Stomach (tissue), 9 donors: ENCODE results near the gene ERC2. TPM values are rescaled to one million over a fixed set of nuclear protein-coding genes. Genes with fewer than 3 reads are reported as not detected.
A peak's percentile ranks its signal among the peaks of the same experiment; 100 is the strongest.

ENCODE experiments used
- DNase-seq, 2 donors: peaks; one replicate each; pipeline versions ENCODE4 v3.0.0 to v3.0.0-alpha.2; 2013 to 2019
- H3K27ac ChIP-seq, 5 donors: fragments of 200-600 bp in 4 of 5; sonication (generic) in 4 of 5; one replicate each; pipeline ENCODE4 v1.5.1; 2013 to 2019; ENCODE audit warnings: mild to moderate bottlenecking in 1 of 5, moderate library complexity in 1 of 5
- H3K27me3 ChIP-seq, 3 donors: fragments of 200-600 bp; sonication (generic); one replicate each; pipeline ENCODE4 v1.5.1; 2017 to 2019; ENCODE audit warnings: mixed run types in 1 of 3
- H3K36me3 ChIP-seq, 4 donors: fragments of 200-600 bp; sonication (generic); 1 replicate in 3 of 4; 2 replicates in 1 of 4; pipeline ENCODE4 v1.5.1; 2016 to 2019
- H3K4me1 ChIP-seq, 4 donors: fragments of 200-600 bp; sonication (generic); one replicate each; pipeline ENCODE4 v1.5.1; 2016 to 2019
- H3K4me3 ChIP-seq, 4 donors: fragments of 200-600 bp; sonication (generic) in 3 of 4; one replicate each; pipeline ENCODE4 v1.5.1; 2016 to 2019; ENCODE audit warnings: mild to moderate bottlenecking in 1 of 4
- H3K9me3 ChIP-seq, 4 donors: fragments of 200-600 bp; sonication (generic); one replicate each; pipeline ENCODE4 v1.5.1; 2016 to 2019
- CTCF ChIP-seq, 7 experiments: fragments of 450-650 bp in 4 of 7; fragments of 200-600 bp in 3 of 7; sonication (generic) in 3 of 7; IDR thresholded peaks; one replicate each; pipeline ENCODE4 v1.5.1; 2016 to 2019; ENCODE audit warnings: antibody characterized with exemption in 7 of 7, control low read depth in 2 of 7, mild to moderate bottlenecking in 1 of 7
- EP300 ChIP-seq: sonication (generic); formaldehyde crosslinking; IDR thresholded peaks from one replicate; pipeline ENCODE4 v1.6.1; 2017; ENCODE audit warnings: antibody characterized with exemption
- POLR2A ChIP-seq, 4 donors: fragments of 450-650 bp; IDR thresholded peaks; one replicate each; pipeline ENCODE4 v1.6.1; 2016; ENCODE audit warnings: antibody characterized with exemption in 4 of 4, control low read depth in 2 of 4, mild to moderate bottlenecking in 1 of 4, moderate library complexity in 1 of 4
- POLR2AphosphoS5 ChIP-seq, 3 donors: sonication (generic); formaldehyde crosslinking; IDR thresholded peaks; one replicate each; pipeline ENCODE4 v1.6.1; 2016; ENCODE audit warnings: antibody characterized with exemption in 3 of 3
- WGBS, 5 donors: extraction: QIAGEN DNeasy Blood & Tissue Kit in 3 of 5; methylation state at CpG; one replicate each; pipeline versions ENCODE4 v1.1.5 to v1.1.7; 2013 to 2018; 5-methylcytosine and 5-hydroxymethylcytosine counted together
- intact Hi-C: fragments of 100-400 bp; cut with DNase I; formaldehyde crosslinking; loops from one replicate; pipeline ENCODE4 v1.15.1; 2023; ENCODE audit warnings: low total_unique reads
- polyA plus RNA-seq, 3 donors: library from polyadenylated mRNA; stranded (reverse); fragments of 200-250 nt; gene quantifications; one replicate each; pipeline ENCODE4 v1.2.3, GENCODE V29; 2013
- total RNA-seq, 5 donors: library from RNA; depleted of rRNA; stranded (reverse); fragments of >200 nt; gene quantifications; one replicate each; pipeline versions ENCODE4 v1.1.0 to v1.2.3, GENCODE V29; 2014 to 2016
- donor health status: healthy with polysubstance abuse.
- donor health status: Bipolar disorder and iron deficiency.
- donor health status: healthy.

Gene ERC2
- total and polyA plus RNA-seq, 8 donors = 0.43 to 3.1 (median 1.3) TPM; not detected in 2

GRCh38 chr3:55567121-55567520 is 901.1 kb downstream of the ERC2 start:
- Histone ChIP-seq H3K27me3 (no peaks in the 10 kb centered on the region), H3K4me1 (peaks cover 0 to 4% (median 0%) of the 10 kb centered on the region in 4 donors), H3K4me3 (no peak overlapping the region), H3K27ac (no peak overlapping the region), H3K36me3 (no peaks in the 10 kb centered on the region), H3K9me3 (no peaks in the 10 kb centered on the region)
- no peak for TF ChIP-seq CTCF (IDR thresholded peaks at IDR 0.05)
- TF ChIP-seq POLR2AphosphoS5 (IDR thresholded peaks at IDR 0.05) = no peak
- TF ChIP-seq EP300 = no peak
- no peak for TF ChIP-seq POLR2A (IDR thresholded peaks at IDR 0.05)
- intact Hi-C loops = no loop called here
- no peak for DNase-seq
- 94 to 100% (median 100%) methylated on average over 1 of the region's 1 CpG for WGBS, 5 donors

- H3K4me1 ChIP-seq = no peaks in the 10 kb centered on the region
- WGBS, 5 donors = 72 to 82% (median 74%) methylated on average over 3 of the region's 3 CpGs
- DNase-seq = no peak
- TF ChIP-seq CTCF (IDR thresholded peaks at IDR 0.05) (no peak), EP300 (no peak), POLR2AphosphoS5 (IDR thresholded peaks at IDR 0.05) (no peak), POLR2A (IDR thresholded peaks at IDR 0.05) (no peak)
- no peaks in the 10 kb centered on the region for H3K9me3 ChIP-seq
- intact Hi-C loops = no loop called here
- no peak overlapping the region for H3K27ac ChIP-seq
- no peaks in the 10 kb centered on the region for H3K27me3 ChIP-seq
- H3K4me3 ChIP-seq = no peak overlapping the region
- no peaks in the 10 kb centered on the region for H3K36me3 ChIP-seq
Measured at GRCh38 chr3:55565521-55565920, 902.7 kb downstream of the ERC2 start.

- no peaks in the 10 kb centered on the region for H3K4me1 ChIP-seq
- H3K27me3 ChIP-seq = no peaks in the 10 kb centered on the region
- H3K9me3 ChIP-seq = no peaks in the 10 kb centered on the region
- no peak for TF ChIP-seq EP300
- TF ChIP-seq POLR2AphosphoS5 (IDR thresholded peaks at IDR 0.05) = no peak
- no peak for TF ChIP-seq CTCF (IDR thresholded peaks at IDR 0.05)
- TF ChIP-seq POLR2A (IDR thresholded peaks at IDR 0.05) = no peak
- WGBS, 5 donors = 58 to 71% (median 65%) methylated on average over 6 of the region's 6 CpGs
- no peak overlapping the region for H3K27ac ChIP-seq
- peak in 1 of 2 donors; percentile 77 for DNase-seq
- H3K4me3 ChIP-seq = no peak overlapping the region
- intact Hi-C loops = no loop called here
- no peaks in the 10 kb centered on the region for H3K36me3 ChIP-seq
Measured at GRCh38 chr3:55564726-55565125, 903.5 kb downstream of the ERC2 start.

GRCh38 chr3:55562700-55563099 is 905.6 kb downstream of the ERC2 start:
- H3K27ac ChIP-seq = no peak overlapping the region
- H3K9me3 ChIP-seq = no peaks in the 10 kb centered on the region
- no peaks in the 10 kb centered on the region for H3K4me1 ChIP-seq
- H3K27me3 ChIP-seq = no peaks in the 10 kb centered on the region
- no peak for DNase-seq
- no peak overlapping the region for H3K4me3 ChIP-seq
- intact Hi-C loops = no loop called here
- no peaks in the 10 kb centered on the region for H3K36me3 ChIP-seq
- TF ChIP-seq POLR2AphosphoS5 (IDR thresholded peaks at IDR 0.05) (no peak), POLR2A (IDR thresholded peaks at IDR 0.05) (no peak), EP300 (no peak), CTCF (IDR thresholded peaks at IDR 0.05) (no peak)
- 61 to 73% (median 67%) methylated on average over 1 of the region's 1 CpG for WGBS, 5 donors
